ENCODE data around the gene SNX9.

DNA sequence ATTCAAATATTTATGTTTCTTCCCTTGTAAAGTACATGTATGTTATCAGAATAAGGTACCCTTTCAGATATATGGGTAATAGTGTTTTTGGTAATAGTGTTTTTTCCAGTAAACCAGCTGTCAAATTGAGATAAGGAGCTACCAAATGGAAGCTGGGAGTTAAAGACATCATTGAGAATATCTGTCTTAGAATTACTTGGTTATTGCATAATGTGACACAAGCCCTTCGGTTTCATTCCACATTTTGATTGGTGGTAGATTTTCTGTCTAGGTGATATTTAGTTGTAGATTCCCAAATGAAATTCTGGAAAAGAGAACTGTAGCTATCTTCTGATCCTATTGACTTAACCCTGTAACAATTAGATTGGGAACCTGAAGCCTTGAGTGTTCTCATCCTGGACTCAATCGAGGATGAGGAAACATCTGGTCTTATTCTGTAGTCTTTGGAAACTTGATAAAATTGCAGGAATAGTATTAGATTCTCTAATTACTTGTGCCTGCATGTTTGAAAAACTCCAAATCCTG, 83.6 kb downstream of the SNX9 start:
- TF ChIP-seq MLLT1 (IDR thresholded peaks at IDR 0.05): no peak
- no peak for TF ChIP-seq STAT1 (conservative IDR thresholded peaks at IDR 0.05)
- no peak for TF ChIP-seq IKZF2 (IDR thresholded peaks at IDR 0.05)
- no peak for TF ChIP-seq YY1 (IDR thresholded peaks at IDR 0.05; ENCODE audit: low read depth, low read length)
- TF ChIP-seq CUX1 (IDR thresholded peaks at IDR 0.05; ENCODE audit: insufficient replicate concordance, low read depth, low read length): no peak
- no peak for TF ChIP-seq SREBF2 (IDR thresholded peaks at IDR 0.05; ENCODE audit: low read length)
- no peak for TF ChIP-seq SREBF1 (IDR thresholded peaks at IDR 0.05; ENCODE audit: low read length)
